HUES6 (cell line): ENCODE measurements around the gene GANC.
"Not testable (repeated sequence)": the region's sequence is repeated elsewhere in the genome, so short reads cannot be mapped to it uniquely, and the experiment has no call there.

Experiments
- H3K27ac ChIP-seq: 2 replicates; pipeline ENCODE4 v1.7.0; 2013; ENCODE audit warnings: low read depth, mild to moderate bottlenecking, low read length, inconsistent platforms
- H3K27me3 ChIP-seq: 2 replicates; pipeline ENCODE4 v1.6.1; 2013; ENCODE audit warnings: low read length; ENCODE audit not compliant: control insufficient read depth, insufficient read depth
- H3K36me3 ChIP-seq: 2 replicates; pipeline ENCODE4 v1.6.1; 2013; ENCODE audit warnings: low read length; ENCODE audit not compliant: control insufficient read depth, insufficient read depth
- H3K4me1 ChIP-seq: 2 replicates; pipeline ENCODE4 v1.6.1; 2013; ENCODE audit warnings: low read length; ENCODE audit not compliant: control insufficient read depth, insufficient read depth
- H3K4me3 ChIP-seq: 2 replicates; pipeline ENCODE4 v1.5.1; 2013; ENCODE audit warnings: low read depth, low read length
- H3K9ac ChIP-seq: one replicate; pipeline ENCODE4 v1.6.1; 2013; ENCODE audit warnings: mild to moderate bottlenecking, low read length
- H3K9me3 ChIP-seq: 2 replicates; pipeline ENCODE4 v1.6.1; 2013; ENCODE audit warnings: low read depth, low read length; ENCODE audit not compliant: control insufficient read depth, insufficient read depth

GANC gene

GRCh38 chr15:42284551-42284950 is 11.6 kb downstream of the GANC start:
- Histone ChIP-seq H3K36me3 (peaks cover 25% of the 10 kb centered on the region), H3K9me3 (no peaks in the 10 kb centered on the region), H3K9ac (no peak overlapping the region), H3K27me3 (no peaks in the 10 kb centered on the region), H3K27ac (no peak overlapping the region), H3K4me1 (no peaks in the 10 kb centered on the region), H3K4me3 (no peak overlapping the region)

- Histone ChIP-seq H3K4me1 (no peaks in the 10 kb centered on the region), H3K27ac (no peak overlapping the region), H3K36me3 (peaks cover 23% of the 10 kb centered on the region), H3K9ac (no peak overlapping the region), H3K9me3 (no peaks in the 10 kb centered on the region), H3K4me3 (no peak overlapping the region), H3K27me3 (no peaks in the 10 kb centered on the region)
These were observed 12.0 kb downstream of the GANC start for GRCh38 chr15:42285034-42285433.

DNA sequence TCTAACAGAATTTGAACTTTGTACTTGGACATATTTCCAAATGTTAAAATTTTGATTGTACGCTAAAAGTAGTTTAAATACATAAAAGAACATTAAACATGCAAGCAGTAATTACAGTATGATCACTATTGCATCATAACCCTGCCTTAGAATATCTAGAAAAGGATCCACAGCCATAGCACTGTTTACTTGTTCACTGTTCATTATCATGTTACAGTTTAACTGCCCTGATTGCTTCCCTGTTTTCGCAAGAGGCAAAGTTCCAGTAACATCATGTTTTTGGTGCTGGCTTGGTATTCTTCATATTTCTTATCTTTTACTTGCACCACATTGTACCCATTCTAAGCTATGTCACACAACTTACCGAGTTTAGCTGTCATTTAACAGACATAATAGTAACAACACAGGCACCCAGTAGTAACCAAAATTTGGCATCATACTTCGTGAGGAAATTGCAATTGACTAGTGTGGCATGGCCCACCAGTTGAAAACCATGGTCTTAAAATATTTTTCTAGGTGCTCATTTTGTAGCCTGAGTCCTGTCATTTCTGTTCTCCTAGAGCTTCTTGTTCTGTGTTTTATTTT is 13.5 kb downstream of the GANC start:
- peaks cover 14% of the 10 kb centered on the region for H3K36me3 ChIP-seq
- H3K4me1 ChIP-seq = no peaks in the 10 kb centered on the region
- H3K4me3 ChIP-seq = no peak overlapping the region
- H3K27ac ChIP-seq = no peak overlapping the region
- H3K9me3 ChIP-seq = no peaks in the 10 kb centered on the region
- no peak overlapping the region for H3K9ac ChIP-seq
- H3K27me3 ChIP-seq = no peaks in the 10 kb centered on the region

DNA sequence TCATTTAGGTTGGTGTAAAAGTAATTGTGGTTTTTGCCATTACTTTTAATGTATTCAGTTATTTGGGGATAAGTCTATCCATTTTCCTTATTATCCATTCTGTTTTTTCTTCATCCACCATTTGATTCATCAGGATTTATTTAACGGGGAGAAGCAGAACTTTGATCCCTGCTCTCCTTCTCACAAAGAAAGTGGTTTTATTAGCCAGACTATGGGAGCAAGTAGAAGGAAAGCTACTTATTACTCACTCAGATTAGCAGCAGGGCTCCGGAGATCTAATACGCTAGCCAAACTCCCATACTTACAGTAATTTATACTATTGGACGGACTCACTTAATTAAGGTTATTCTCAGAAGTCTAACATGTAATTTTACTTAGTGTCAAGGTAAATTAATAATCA is 14.9 kb downstream of the GANC start:
- H3K9me3 ChIP-seq = no peaks in the 10 kb centered on the region
- H3K4me1 ChIP-seq = no peaks in the 10 kb centered on the region
- no peak overlapping the region for H3K27ac ChIP-seq
- H3K36me3 ChIP-seq = peaks cover 12% of the 10 kb centered on the region
- no peak overlapping the region for H3K4me3 ChIP-seq
- no peak overlapping the region for H3K9ac ChIP-seq
- H3K27me3 ChIP-seq = no peaks in the 10 kb centered on the region

- H3K4me1 ChIP-seq = no peaks in the 10 kb centered on the region
- no peaks in the 10 kb centered on the region for H3K27me3 ChIP-seq
- peaks cover 6% of the 10 kb centered on the region; the same call in 1 of the 2 replicates for H3K36me3 ChIP-seq
- H3K9me3 ChIP-seq = no peaks in the 10 kb centered on the region
- no peak overlapping the region for H3K4me3 ChIP-seq
- H3K27ac ChIP-seq = no peak overlapping the region
- no peak overlapping the region for H3K9ac ChIP-seq
These were observed 16.2 kb downstream of the GANC start for GRCh38 chr15:42289166-42289565.

GRCh38 chr15:42301004-42301403 is 28.0 kb downstream of the GANC start:
- not testable (repeated sequence) for H3K4me3 ChIP-seq, H3K9ac ChIP-seq, H3K36me3 ChIP-seq, H3K9me3 ChIP-seq, H3K27me3 ChIP-seq, H3K4me1 ChIP-seq, H3K27ac ChIP-seq

DNA sequence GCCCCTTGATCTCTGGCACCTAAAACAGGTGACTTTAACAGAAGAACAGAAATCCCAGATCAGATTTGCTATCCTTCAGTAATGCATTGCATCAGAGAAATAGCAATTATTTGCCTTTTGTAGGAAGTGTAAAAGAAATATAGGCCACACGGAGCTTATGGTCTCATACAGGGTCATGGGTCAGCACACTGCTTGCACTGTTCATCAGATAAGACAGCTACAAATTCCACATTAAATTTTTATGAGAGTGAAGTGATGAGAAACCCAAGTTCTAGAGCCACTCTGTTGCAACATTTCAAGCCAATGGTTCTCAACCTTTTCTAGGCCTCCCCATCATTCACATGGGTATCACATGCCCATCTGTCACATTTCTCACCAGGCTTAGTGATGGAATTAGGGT is 33.7 kb downstream of the GANC start:
- Histone ChIP-seq H3K36me3 (peaks cover 6% of the 10 kb centered on the region), H3K27ac (no peak overlapping the region), H3K27me3 (no peaks in the 10 kb centered on the region), H3K4me1 (no peaks in the 10 kb centered on the region), H3K9ac (no peak overlapping the region), H3K9me3 (0 out of 2 replicates have a peak, but pooled peaks cover 2% of the 10 kb centered on the region), H3K4me3 (no peak overlapping the region)

GRCh38 chr15:42313463-42313862 is 40.5 kb downstream of the GANC start:
- Histone ChIP-seq H3K27ac (no peak overlapping the region), H3K4me1 (no peaks in the 10 kb centered on the region), H3K9me3 (no peaks in the 10 kb centered on the region), H3K4me3 (no peak overlapping the region), H3K36me3 (peaks cover 6% of the 10 kb centered on the region), H3K9ac (no peak overlapping the region), H3K27me3 (no peaks in the 10 kb centered on the region)

- Histone ChIP-seq H3K4me3 (no peak overlapping the region), H3K27ac (no peak overlapping the region), H3K36me3 (peaks cover 6% of the 10 kb centered on the region), H3K9me3 (no peaks in the 10 kb centered on the region), H3K9ac (no peak overlapping the region), H3K4me1 (no peaks in the 10 kb centered on the region), H3K27me3 (no peaks in the 10 kb centered on the region)
These were observed 41.8 kb downstream of the GANC start for GRCh38 chr15:42314818-42315217.

DNA sequence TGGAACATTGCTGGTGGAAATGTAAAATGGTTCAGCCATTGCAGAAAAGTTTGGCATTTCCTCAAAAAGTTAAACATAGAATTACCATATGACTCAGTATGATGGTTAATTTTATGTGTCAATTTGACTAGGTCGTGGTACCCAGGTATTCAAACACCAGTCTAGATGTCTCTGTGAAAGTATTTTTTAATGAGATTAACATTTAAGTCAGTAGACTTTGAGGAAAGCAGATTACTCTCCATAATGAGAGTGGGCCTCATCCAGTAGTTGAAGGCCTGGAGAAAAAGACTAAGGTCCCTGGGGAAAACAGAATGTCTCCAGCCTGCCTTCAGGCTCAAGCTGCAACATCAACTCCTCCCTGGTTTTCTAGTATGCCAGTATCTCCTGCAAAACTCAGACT is 42.5 kb downstream of the GANC start:
- no peak overlapping the region for H3K4me3 ChIP-seq
- H3K36me3 ChIP-seq = peaks cover 5% of the 10 kb centered on the region

GRCh38 chr15:42316282-42316805 is 43.3 kb downstream of the GANC start:
- not testable (repeated sequence) for H3K4me3 ChIP-seq, H3K27me3 ChIP-seq, H3K4me1 ChIP-seq, H3K36me3 ChIP-seq, H3K27ac ChIP-seq, H3K9me3 ChIP-seq, H3K9ac ChIP-seq

More for the DNA sequence above, 42.5 kb downstream of the GANC start:
- H3K9me3 ChIP-seq = no peaks in the 10 kb centered on the region
- no peak overlapping the region for H3K9ac ChIP-seq
- no peaks in the 10 kb centered on the region for H3K27me3 ChIP-seq
- H3K27ac ChIP-seq = no peak overlapping the region
- no peaks in the 10 kb centered on the region for H3K4me1 ChIP-seq
